GM18951 (cell line): Measurements from ENCODE around the gene MTG1.

Experiments
- POLR2A ChIP-seq: IDR thresholded peaks from 4 replicates; pipeline ENCODE4 v1.6.1; 2011; ENCODE audit warnings: mild to moderate bottlenecking; ENCODE audit not compliant: insufficient read length, insufficient read depth; ENCODE audit errors: extremely low read depth
- in situ Hi-C: fragments of 300-500 bp; cut with MboI; formaldehyde crosslinking; loops from one replicate; pipeline ENCODE4 v1.12.0; 2022; ENCODE audit warnings: low sequenced_read_pairs, mixed read lengths, inconsistent platforms; ENCODE audit not compliant: unreplicated experiment

Gene MTG1

GRCh38 chr10:133454204-133454893 lies 60.4 kb downstream of the MTG1 start:
- no peak for TF ChIP-seq POLR2A
- in situ Hi-C loops, result no loop called here

GRCh38 chr10:133455196-133455595 lies 61.2 kb downstream of the MTG1 start:
- in situ Hi-C loops, result no loop called here
- TF ChIP-seq POLR2A, result no peak

GRCh38 chr10:133455611-133456031 lies 61.7 kb downstream of the MTG1 start:
- in situ Hi-C loops, result no loop called here
- no peak for TF ChIP-seq POLR2A

DNA sequence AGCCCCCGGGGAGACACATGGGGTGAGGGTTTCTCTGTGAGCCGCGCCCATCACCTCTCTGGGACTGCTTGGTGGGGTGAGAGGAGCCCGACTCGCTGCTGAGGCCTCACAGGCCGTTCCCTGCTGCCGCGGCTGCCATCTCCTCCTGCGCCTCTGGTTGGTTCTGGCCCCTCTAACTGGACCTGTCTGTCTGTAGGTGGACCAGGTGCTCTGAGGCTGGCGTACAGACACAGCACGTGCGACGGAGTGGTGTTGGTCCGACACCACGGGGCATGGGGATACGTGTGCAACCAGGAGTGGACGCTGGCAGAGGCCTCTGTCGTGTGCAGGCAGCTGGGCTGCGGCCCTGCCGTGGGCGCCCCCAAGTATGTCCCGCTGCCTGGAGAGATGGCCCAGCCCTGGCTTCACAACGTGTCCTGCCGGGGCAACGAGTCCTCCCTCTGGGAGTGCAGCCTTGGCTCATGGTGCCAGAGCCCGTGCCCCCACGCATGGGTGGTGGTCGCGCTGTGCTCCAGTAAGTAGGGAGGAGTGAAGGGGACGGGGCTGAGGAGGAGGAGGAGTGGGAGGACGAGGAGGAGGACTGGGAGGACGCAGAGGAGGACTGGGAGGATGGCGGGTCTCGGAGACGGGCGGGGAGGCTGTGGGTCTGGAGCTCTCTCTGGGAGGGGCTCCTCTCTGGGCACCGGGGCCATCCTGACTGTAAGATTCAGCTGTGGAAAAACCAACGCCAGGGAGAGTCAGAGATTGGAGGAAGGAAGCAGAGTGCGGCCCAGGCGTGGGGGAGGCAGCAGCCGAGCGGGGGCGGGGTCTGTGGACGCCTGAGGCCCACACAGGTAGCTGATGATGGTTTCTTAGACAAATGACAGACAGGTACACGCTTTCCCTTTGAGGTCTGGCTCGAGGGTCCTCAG lies 62.3 kb downstream of the MTG1 start:
- no peak for TF ChIP-seq POLR2A
- in situ Hi-C loops, result no loop called here

DNA sequence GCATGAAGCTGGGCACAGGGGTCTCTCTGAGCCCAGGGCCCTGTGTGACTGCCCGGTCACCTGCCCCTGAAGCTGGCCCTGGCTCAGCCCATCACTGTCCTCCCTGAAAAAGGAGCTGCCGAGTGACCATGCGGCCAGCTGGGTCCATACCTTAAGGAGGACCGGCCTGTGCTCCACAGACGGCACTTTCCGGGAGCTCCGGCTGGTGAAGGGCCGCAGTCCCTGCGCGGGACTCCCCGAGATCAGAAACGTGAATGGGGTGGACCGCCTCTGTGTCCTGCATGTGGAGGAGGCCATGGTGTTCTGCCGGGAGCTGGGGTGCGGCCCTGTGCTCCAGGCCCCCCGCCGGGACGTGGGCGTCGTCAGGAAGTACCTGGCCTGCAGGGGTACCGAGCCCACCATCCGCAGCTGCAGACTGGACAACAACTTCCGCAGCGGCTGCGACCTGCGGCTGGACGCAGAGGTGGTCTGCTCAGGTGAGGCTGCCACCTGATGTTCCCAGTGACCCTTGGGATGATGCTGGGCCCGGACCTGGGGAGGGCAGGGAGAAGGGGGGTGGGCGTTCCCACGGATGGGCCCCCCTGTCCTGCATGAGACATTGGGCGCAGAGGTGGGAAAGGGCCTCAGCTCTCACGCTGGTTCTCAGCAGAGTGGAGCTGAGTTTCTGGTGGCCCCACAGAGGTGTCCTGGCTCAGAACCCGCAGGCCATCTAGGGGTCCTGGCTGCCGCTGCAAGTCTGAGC lies 63.3 kb downstream of the MTG1 start:
- in situ Hi-C loops, result no loop called here
- no peak for TF ChIP-seq POLR2A

DNA sequence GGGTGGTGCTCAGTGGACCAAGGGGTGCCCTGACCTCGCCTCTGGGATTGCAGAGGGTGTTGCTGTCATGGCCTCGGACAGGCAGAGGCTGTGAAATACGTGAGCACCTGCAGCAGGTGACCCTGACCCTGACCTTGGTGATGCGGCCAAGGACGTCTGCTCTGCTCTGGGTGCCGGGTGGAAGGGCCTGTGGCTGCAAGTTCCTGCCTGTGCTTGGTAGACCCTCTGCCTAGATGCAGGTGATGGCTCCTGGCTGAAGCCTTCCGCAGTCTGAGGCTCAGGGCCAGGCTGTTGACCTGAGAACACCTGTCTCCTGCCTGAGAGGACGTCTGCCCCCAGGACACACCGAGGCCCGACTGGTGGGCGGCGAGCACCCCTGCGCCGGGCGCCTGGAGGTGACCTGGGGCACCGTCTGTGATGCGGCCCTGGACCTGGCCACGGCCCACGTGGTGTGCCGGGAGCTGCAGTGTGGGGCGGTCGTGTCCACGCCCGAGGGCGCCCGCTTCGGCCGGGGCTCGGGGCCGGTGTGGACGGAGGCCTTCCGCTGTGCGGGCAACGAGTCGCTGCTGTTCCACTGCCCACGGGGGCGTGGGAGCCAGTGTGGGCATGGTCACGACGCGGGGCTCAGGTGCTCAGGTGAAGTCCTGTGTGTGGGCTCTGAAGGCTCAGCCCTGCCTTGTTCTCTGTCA lies 64.2 kb downstream of the MTG1 start:
- in situ Hi-C loops, result no loop called here
- no peak for TF ChIP-seq POLR2A

GRCh38 chr10:133458710-133459453 lies 64.9 kb downstream of the MTG1 start:
- in situ Hi-C loops, result no loop called here
- no peak for TF ChIP-seq POLR2A

GRCh38 chr10:133459454-133460207 lies 65.7 kb downstream of the MTG1 start:
- in situ Hi-C loops, result no loop called here
- TF ChIP-seq POLR2A, result no peak

DNA sequence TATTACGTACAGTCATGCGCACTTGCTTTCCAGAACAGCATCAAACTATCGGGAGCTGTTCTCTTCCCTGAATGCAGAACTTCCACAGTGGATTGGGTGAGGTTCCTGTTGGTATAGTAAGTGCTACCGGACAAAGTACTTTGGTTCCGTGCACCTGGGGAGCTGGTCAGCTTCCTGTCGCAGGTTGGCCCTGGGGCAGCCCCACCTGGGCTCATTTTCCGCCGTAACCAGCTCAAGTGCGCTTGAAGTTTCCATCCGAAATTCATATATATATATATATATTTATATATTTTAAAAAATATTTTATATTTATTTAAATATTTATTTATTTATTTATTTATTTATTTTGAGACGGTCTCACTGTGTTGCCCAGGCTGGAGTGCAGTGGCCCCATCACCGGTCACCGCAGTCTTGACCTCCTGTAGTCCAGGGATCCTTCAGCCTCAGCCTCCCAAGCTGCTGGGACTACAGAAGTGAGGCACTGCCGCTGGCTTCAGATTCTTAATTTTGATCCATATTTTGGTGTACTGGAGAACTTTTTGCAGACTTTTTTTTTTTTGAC lies 66.3 kb downstream of the MTG1 start:
- in situ Hi-C loops, result no loop called here
- TF ChIP-seq POLR2A, result no peak

- in situ Hi-C loops, result no loop called here
- TF ChIP-seq POLR2A, result no peak
Measured at GRCh38 chr10:133461027-133461426, 67.1 kb downstream of the MTG1 start.

GRCh38 chr10:133461841-133462240 lies 67.9 kb downstream of the MTG1 start:
- in situ Hi-C loops, result no loop called here
- no peak for TF ChIP-seq POLR2A
